CD4-positive, alpha-beta memory T cell (primary cell): ENCODE data around the gene PAFAH1B1. TPM values are rescaled to one million over a fixed set of nuclear protein-coding genes. Genes with fewer than 3 reads are reported as not detected.

Experiments
- CTCF ChIA-PET: fragments of 350-600 bp; sonication (Branson Sonifier 250); formaldehyde crosslinking; loops from one replicate; lab custom pipeline; 2021; ENCODE audit warnings: inconsistent platforms; ENCODE audit not compliant: partially characterized antibody; lab: Charles Lee
- POLR2A ChIA-PET: fragments of 350-600 bp; sonication (Branson Sonifier 250); formaldehyde crosslinking; loops from one replicate; lab custom pipeline; 2021; ENCODE audit not compliant: partially characterized antibody; lab: Charles Lee
- DNase-seq, 5 donors: peaks; one replicate each; pipeline versions ENCODE4 v3.0.0 to v3.0.0-alpha.2; 2020 to 2022; ENCODE audit warnings: mixed read lengths in 1 of 5
- H3K27ac ChIP-seq: one replicate; pipeline ENCODE4 v1.7.0; 2013; ENCODE audit warnings: low read depth, low read length
- H3K27me3 ChIP-seq: 2 replicates; pipeline ENCODE4 v1.7.0; 2013; ENCODE audit warnings: mild to moderate bottlenecking, low read length, moderate library complexity; ENCODE audit not compliant: insufficient read depth
- H3K36me3 ChIP-seq: 2 replicates; pipeline ENCODE4 v1.7.0; 2013; ENCODE audit warnings: mild to moderate bottlenecking, low read length, moderate library complexity; ENCODE audit not compliant: insufficient read depth
- H3K4me1 ChIP-seq: 2 replicates; pipeline ENCODE4 v1.7.0; 2013; ENCODE audit warnings: mild to moderate bottlenecking, low read length, moderate library complexity; ENCODE audit not compliant: insufficient read depth
- H3K4me3 ChIP-seq, 2 donors: one replicate each; pipeline ENCODE4 v1.7.0; 2013; ENCODE audit warnings: low read length in 2 of 2, mild to moderate bottlenecking in 1 of 2
- H3K9me3 ChIP-seq, 2 donors: one replicate each; pipeline ENCODE4 v1.7.0; 2013; ENCODE audit warnings: low read length in 2 of 2, control low read depth in 1 of 2; ENCODE audit not compliant: control insufficient read depth in 1 of 2
- H3K27ac Mint-ChIP-seq, 7 donors: one replicate each; pipeline ENCODE4 v1.8.0; 2020 to 2021; ENCODE audit warnings: mixed read lengths in 7 of 7, mild to moderate bottlenecking in 6 of 7, inconsistent platforms in 3 of 7, moderate library complexity in 3 of 7
- H3K27me3 Mint-ChIP-seq, 2 donors: one replicate each; pipeline ENCODE4 v1.8.0; 2020 to 2021; ENCODE audit warnings: mixed read lengths in 2 of 2
- H3K36me3 Mint-ChIP-seq, 2 donors: one replicate each; pipeline ENCODE4 v1.8.0; 2020 to 2021; ENCODE audit warnings: mixed read lengths in 2 of 2, inconsistent platforms in 1 of 2, mild to moderate bottlenecking in 1 of 2
- H3K4me1 Mint-ChIP-seq, 4 donors: one replicate each; pipeline ENCODE4 v1.8.0; 2020 to 2021; ENCODE audit warnings: mixed read lengths in 4 of 4, mild to moderate bottlenecking in 1 of 4
- H3K4me3 Mint-ChIP-seq, 8 donors: one replicate each; pipeline ENCODE4 v1.8.0; 2020 to 2021; ENCODE audit warnings: mixed read lengths in 8 of 8, mild to moderate bottlenecking in 7 of 8, moderate library complexity in 6 of 8, inconsistent platforms in 3 of 8
- H3K9me3 Mint-ChIP-seq, 8 donors: one replicate each; pipeline ENCODE4 v1.8.0; 2020 to 2021; ENCODE audit warnings: mixed read lengths in 8 of 8, mild to moderate bottlenecking in 5 of 8, inconsistent platforms in 3 of 8, moderate library complexity in 1 of 8
- intact Hi-C: fragments of 100-400 bp; cut with micrococcal nuclease; formaldehyde crosslinking; loops from one replicate; pipeline ENCODE4 v1.15.1; 2023
- polyA plus RNA-seq, 2 donors: library from polyadenylated mRNA; unstranded; fragments of 300-500 nt; fragmentation: Illumina TruSeq; gene quantifications; one replicate each; pipeline ENCODE4 v1.2.3, GENCODE V29; 2021
- total RNA-seq, 2 experiments: library from RNA; stranded (reverse); gene quantifications; one replicate each; pipeline ENCODE4 v1.2.3, GENCODE V29; 2021

The PAFAH1B1 gene
- total and polyA plus RNA-seq, 4 experiments from 2014 or later: 18.1 to 153 (median 87.8) TPM

GRCh38 chr17:2692781-2693135 is 99.3 kb downstream of the PAFAH1B1 start:
- CTCF ChIA-PET: no interaction called here
- H3K9me3 Mint-ChIP-seq: no peaks in the 10 kb centered on the region
- Histone ChIP-seq H3K27me3 (no peaks in the 10 kb centered on the region), H3K4me3 (no peak overlapping the region), H3K27ac (no peak overlapping the region), H3K36me3 (peaks cover 5% of the 10 kb centered on the region), H3K4me1 (peaks cover 14% of the 10 kb centered on the region), H3K9me3 (no peaks in the 10 kb centered on the region)
- DNase-seq: no peak
- H3K4me3 Mint-ChIP-seq: no peak overlapping the region
- H3K27ac Mint-ChIP-seq: no peak overlapping the region
- intact Hi-C loops: no loop called here
- H3K36me3 Mint-ChIP-seq: peaks cover 4 to 12% of the 10 kb centered on the region in 2 donors
- POLR2A ChIA-PET: interaction anchor here (1.5 kb wide), 1 partner anchor 122 kb away, joined by 3 read pairs; no protein-coding TSS in a partner anchor
- peaks cover 6 to 17% (median 10%) of the 10 kb centered on the region in 4 donors for H3K4me1 Mint-ChIP-seq
- no peaks in the 10 kb centered on the region for H3K27me3 Mint-ChIP-seq

GRCh38 chr17:2693561-2694380 is 100.3 kb downstream of the PAFAH1B1 start:
- H3K27me3 Mint-ChIP-seq: no peaks in the 10 kb centered on the region
- no peak for DNase-seq
- H3K9me3 Mint-ChIP-seq: no peaks in the 10 kb centered on the region
- intact Hi-C loops: no loop called here
- H3K27me3 ChIP-seq: no peaks in the 10 kb centered on the region
- ChIA-PET CTCF (no interaction called here), POLR2A (no interaction called here)
- H3K27ac ChIP-seq: no peak overlapping the region
- H3K36me3 Mint-ChIP-seq: peaks cover 4 to 13% of the 10 kb centered on the region in 2 donors
- H3K4me3 ChIP-seq: no peak overlapping the region
- H3K4me1 ChIP-seq: peaks cover 9% of the 10 kb centered on the region
- H3K4me1 Mint-ChIP-seq: peaks cover 4 to 7% (median 6%) of the 10 kb centered on the region in 4 donors
- H3K27ac Mint-ChIP-seq: no peak overlapping the region
- H3K36me3 ChIP-seq: peaks cover 5% of the 10 kb centered on the region
- no peak overlapping the region for H3K4me3 Mint-ChIP-seq
- no peaks in the 10 kb centered on the region for H3K9me3 ChIP-seq

GRCh38 chr17:2694381-2695242 is 101.2 kb downstream of the PAFAH1B1 start:
- peaks cover 5% of the 10 kb centered on the region for H3K36me3 ChIP-seq
- Mint-ChIP-seq H3K4me3 (no peak overlapping the region), H3K27ac (no peak overlapping the region), H3K27me3 (no peaks in the 10 kb centered on the region), H3K9me3 (no peaks in the 10 kb centered on the region), H3K4me1 (no peaks in the 10 kb centered on the region), H3K36me3 (peaks cover 4 to 19% of the 10 kb centered on the region in 2 donors)
- no peaks in the 10 kb centered on the region for H3K27me3 ChIP-seq
- no peak overlapping the region for H3K27ac ChIP-seq
- ChIA-PET POLR2A (no interaction called here), CTCF (interaction anchor here (1.4 kb wide), 1 partner anchor 12 kb away, joined by 4 read pairs; no protein-coding TSS in a partner anchor)
- H3K4me1 ChIP-seq: peaks cover under 1% of the 10 kb centered on the region
- intact Hi-C loops: no loop called here
- DNase-seq: no peak
- no peak overlapping the region for H3K4me3 ChIP-seq
- no peaks in the 10 kb centered on the region for H3K9me3 ChIP-seq

- Histone ChIP-seq H3K36me3 (peaks cover 9% of the 10 kb centered on the region), H3K4me1 (no peaks in the 10 kb centered on the region), H3K27me3 (no peaks in the 10 kb centered on the region), H3K4me3 (no peak overlapping the region), H3K27ac (no peak overlapping the region), H3K9me3 (no peaks in the 10 kb centered on the region)
- no peaks in the 10 kb centered on the region for H3K27me3 Mint-ChIP-seq
- intact Hi-C loops: no loop called here
- CTCF ChIA-PET: interaction anchor here (1.4 kb wide), 1 partner anchor 11 kb away, joined by 4 read pairs; no protein-coding TSS in a partner anchor
- no peaks in the 10 kb centered on the region for H3K9me3 Mint-ChIP-seq
- H3K36me3 Mint-ChIP-seq: peaks cover 4 to 26% of the 10 kb centered on the region in 2 donors
- H3K27ac Mint-ChIP-seq: no peak overlapping the region
- POLR2A ChIA-PET: no interaction called here
- H3K4me3 Mint-ChIP-seq: no peak overlapping the region
- H3K4me1 Mint-ChIP-seq: no peaks in the 10 kb centered on the region
- no peak for DNase-seq
Measured at GRCh38 chr17:2695243-2695960, 101.9 kb downstream of the PAFAH1B1 start.

- DNase-seq: no peak
- peaks cover 4 to 27% of the 10 kb centered on the region in 2 donors for H3K36me3 Mint-ChIP-seq
- H3K27ac Mint-ChIP-seq: no peak overlapping the region
- no peaks in the 10 kb centered on the region for H3K9me3 Mint-ChIP-seq
- intact Hi-C loops: no loop called here
- no peak overlapping the region for H3K4me3 Mint-ChIP-seq
- Histone ChIP-seq H3K4me3 (no peak overlapping the region), H3K9me3 (no peaks in the 10 kb centered on the region), H3K27ac (no peak overlapping the region), H3K27me3 (no peaks in the 10 kb centered on the region), H3K4me1 (no peaks in the 10 kb centered on the region), H3K36me3 (peaks cover 9% of the 10 kb centered on the region)
- H3K27me3 Mint-ChIP-seq: no peaks in the 10 kb centered on the region
- no peaks in the 10 kb centered on the region for H3K4me1 Mint-ChIP-seq
- POLR2A ChIA-PET: no interaction called here
- CTCF ChIA-PET: interaction anchor here (1.4 kb wide), 1 partner anchor 11 kb away, joined by 4 read pairs; no protein-coding TSS in a partner anchor
Measured at GRCh38 chr17:2695961-2696760, 102.7 kb downstream of the PAFAH1B1 start.

- Mint-ChIP-seq H3K36me3 (peaks cover 7 to 32% of the 10 kb centered on the region in 2 donors), H3K27me3 (no peaks in the 10 kb centered on the region), H3K9me3 (no peaks in the 10 kb centered on the region), H3K4me1 (no peaks in the 10 kb centered on the region), H3K27ac (no peak overlapping the region), H3K4me3 (no peak overlapping the region)
- intact Hi-C loops: no loop called here
- ChIA-PET CTCF (no interaction called here), POLR2A (interaction anchor here (0.6 kb wide), 1 partner anchor 362 kb away, joined by 3 read pairs; no protein-coding TSS in a partner anchor)
- Histone ChIP-seq H3K27ac (no peak overlapping the region), H3K36me3 (peaks cover 14% of the 10 kb centered on the region), H3K4me1 (no peaks in the 10 kb centered on the region), H3K9me3 (no peaks in the 10 kb centered on the region), H3K4me3 (no peak overlapping the region), H3K27me3 (no peaks in the 10 kb centered on the region)
- no peak for DNase-seq
Measured at GRCh38 chr17:2697611-2698162, 104.2 kb downstream of the PAFAH1B1 start.
